Measurements from ENCODE around the gene RUNX2.

DNA sequence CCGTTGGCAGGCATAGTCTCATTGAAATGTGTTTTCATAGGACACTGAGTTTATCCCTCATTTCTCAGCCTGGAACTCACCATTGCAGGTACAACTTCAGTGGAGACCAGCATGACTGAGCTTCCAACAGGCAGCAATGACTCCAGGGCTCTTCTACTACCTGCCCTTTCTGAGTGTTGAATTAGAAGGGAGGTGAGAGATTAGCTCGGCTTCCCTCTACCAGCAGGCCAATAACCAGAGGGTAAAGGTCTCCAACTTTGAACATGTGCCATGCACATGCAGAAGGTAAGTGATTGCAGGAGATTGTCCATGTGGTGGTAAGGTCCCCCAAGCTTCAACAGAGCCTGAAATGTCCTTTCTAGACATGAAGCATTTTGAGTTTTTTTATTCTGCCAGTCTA is 283.4 kb downstream of the RUNX2 start:
- TF ChIP-seq, protein P1, sequence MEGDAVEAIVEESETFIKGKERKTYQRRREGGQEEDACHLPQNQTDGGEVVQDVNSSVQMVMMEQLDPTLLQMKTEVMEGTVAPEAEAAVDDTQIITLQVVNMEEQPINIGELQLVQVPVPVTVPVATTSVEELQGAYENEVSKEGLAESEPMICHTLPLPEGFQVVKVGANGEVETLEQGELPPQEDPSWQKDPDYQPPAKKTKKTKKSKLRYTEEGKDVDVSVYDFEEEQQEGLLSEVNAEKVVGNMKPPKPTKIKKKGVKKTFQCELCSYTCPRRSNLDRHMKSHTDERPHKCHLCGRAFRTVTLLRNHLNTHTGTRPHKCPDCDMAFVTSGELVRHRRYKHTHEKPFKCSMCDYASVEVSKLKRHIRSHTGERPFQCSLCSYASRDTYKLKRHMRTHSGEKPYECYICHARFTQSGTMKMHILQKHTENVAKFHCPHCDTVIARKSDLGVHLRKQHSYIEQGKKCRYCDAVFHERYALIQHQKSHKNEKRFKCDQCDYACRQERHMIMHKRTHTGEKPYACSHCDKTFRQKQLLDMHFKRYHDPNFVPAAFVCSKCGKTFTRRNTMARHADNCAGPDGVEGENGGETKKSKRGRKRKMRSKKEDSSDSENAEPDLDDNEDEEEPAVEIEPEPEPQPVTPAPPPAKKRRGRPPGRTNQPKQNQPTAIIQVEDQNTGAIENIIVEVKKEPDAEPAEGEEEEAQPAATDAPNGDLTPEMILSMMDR (IDR thresholded peaks at IDR 0.05), result no peak
- TF ChIP-seq POLR2A (IDR thresholded peaks at IDR 0.05), result no peak

Measured in esophagus squamous epithelium (tissue), 4 donors.